NCI-H1436 (cell line): ENCODE data around the gene RWDD4.

Experiments used
- DNase-seq: peaks from one replicate; lab custom pipeline; 2025; lab: John Stamatoyannopoulos, UW

RWDD4 gene

DNA sequence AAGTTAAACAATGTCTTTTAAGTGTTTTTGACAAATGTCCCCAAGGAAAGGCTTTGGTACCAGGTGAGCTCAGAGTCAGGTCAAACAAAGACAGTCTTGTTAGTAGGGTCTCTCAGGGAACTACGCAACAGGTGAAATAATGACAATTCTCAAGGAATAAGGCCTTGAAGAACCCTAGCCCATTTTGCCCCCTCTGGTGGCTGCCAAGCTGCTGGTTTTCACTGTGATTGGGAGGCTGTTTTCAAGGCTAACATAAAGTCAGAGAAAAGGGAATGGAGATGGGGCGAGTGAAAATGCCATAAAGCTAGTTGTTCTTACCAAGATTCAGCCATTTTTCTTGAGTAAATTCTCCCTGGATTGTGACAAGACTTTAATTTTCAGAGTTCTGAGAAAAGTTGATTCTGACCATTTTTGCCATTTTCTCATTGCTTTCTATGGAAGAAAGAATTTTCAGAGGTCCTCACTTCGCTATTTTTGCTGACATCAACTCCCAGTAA is 58.7 kb downstream of the RWDD4 start:
- no peak for DNase-seq

GRCh38 chr4:183599690-183600089 is 59.3 kb downstream of the RWDD4 start:
- DNase-seq: no peak

DNA sequence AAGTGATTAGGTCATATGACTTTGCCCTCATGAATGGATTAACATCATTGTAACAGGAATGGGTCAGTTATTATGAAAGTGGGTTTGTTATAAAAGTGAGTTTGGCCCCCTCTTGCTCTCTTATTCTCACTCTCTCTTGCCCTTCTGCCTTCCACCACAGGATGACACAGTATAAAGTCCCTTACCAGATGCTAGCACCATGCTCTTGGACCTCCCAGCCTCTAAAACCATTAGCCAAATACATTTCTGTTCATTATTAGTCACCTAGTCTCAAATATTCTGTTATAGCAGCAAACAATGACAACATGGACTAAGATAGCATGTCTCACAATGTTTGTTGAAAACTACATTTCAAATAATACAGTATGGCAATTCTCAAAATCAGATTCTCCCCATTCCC is 59.7 kb downstream of the RWDD4 start:
- no peak for DNase-seq

- no peak for DNase-seq
Observed at GRCh38 chr4:183596067-183596757, 62.8 kb downstream of the RWDD4 start.

DNA sequence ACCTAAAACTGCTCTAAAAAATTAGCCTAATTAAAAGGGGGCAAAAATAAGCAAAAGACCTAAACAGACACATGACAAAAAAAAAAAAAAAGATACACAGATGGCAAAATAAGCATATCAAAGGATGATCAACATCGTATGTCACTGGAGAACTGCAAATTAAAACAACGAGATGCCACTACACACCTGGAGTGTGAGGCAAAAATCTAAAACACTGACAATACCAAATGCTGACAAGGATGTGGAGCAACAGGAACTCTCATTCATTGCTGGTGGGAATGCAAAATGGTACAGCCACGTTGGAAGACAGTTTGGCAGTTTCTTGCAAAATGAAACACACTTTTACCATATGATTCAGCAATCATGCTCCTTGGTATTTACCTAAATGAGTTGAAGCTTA is 64.2 kb downstream of the RWDD4 start:
- DNase-seq: no peak

DNA sequence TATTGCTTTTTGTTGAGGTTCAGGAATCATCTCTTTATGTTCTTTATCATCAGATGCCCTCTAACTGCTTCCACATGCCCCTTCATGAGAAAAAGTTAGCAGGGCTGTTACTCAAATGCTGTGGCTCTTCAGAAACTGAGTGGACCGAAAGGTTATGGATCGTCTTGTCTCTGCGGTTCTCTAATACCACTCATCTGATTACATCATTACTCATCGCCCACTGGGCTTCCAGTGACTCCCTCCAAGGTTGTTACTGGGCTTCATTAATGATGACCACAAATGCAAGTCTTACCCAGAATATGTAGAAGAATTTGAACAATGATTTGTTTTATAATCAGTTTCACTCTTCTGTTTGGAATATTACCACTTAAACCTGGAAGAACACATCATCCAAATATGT is 67.7 kb downstream of the RWDD4 start:
- no peak for DNase-seq
